SW480 (cell line): Measurements from ENCODE around the gene NPAS3.

Experiments
- DNase-seq: peaks from one replicate; pipeline ENCODE4 v3.0.0-alpha.2; 2016; ENCODE audit warnings: low spot score

Gene NPAS3

GRCh38 chr14:33449268-33449667 lies 510.6 kb downstream of the NPAS3 start:
- no peak for DNase-seq

- no peak for DNase-seq
Measured at GRCh38 chr14:33449703-33450395, 511.2 kb downstream of the NPAS3 start.

- no peak for DNase-seq
Measured at GRCh38 chr14:33450416-33450815, 511.7 kb downstream of the NPAS3 start.

- DNase-seq, result no peak
Measured at GRCh38 chr14:33451211-33451610, 512.5 kb downstream of the NPAS3 start.

DNA sequence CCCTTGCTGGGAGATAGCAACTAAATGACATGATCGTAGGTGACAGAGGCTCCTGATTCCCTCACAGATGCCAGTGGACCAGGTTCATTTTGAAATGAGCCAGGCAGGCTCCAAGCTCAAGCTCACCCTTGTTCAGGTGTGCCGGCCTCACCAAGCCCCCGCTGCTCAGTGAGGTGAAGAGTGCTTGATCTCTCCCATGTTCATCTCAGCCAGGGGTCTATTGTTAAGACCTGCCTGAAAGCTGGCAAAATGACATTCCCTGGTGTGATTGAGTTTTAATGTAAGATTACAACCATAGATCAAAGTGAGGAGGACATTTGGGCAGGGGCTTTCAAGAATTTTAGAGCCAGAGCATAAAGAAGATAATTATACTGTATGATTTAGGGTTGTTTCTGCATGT lies 514.3 kb downstream of the NPAS3 start:
- no peak for DNase-seq

DNA sequence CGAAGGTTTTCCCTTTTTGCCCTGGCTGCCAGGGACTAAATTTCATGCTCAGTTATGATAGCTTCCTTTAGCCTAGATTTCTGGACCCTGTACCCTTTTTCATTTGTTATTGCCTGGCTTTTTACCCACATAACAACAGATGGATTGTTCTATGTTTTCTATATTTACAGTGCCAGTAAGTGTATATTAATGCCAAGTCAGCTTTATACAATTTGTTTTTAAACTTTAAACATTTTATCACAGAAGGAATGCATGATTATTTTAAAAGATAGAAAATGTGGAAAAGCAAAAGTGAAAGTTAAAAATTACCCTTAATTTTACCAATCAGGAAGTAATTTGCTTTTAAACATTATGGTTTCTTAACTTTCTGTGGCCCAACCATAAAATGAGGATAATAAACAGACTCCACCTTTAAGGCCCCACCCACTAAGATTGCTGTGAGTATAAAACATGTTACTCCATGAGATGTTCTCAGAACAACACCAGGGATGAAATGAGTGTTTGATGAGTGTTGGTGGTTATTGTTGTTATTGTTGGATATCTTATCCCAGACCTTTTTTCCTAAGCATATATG lies 515.4 kb downstream of the NPAS3 start:
- DNase-seq, result no peak

DNA sequence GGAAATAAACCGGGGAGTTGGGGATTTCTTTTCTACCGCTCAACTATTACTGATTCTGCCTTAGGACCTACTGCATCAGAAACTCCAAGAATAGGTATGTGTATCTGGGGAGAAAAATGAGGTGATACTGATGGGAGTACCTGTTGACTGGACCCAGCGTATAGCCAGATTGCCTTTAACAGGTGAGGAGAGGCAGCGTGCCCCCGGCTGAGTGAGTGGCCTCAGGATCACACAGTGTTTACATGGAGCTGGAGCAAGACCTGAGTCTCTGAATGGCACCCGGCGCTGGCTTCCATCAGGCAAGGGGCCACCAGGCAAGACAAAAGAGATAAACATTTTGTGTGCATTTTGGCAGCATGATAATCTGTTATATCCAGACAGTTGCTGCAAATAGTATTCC lies 516.0 kb downstream of the NPAS3 start:
- no peak for DNase-seq

- no peak for DNase-seq
Measured at GRCh38 chr14:33455654-33456345, 517.1 kb downstream of the NPAS3 start.

GRCh38 chr14:33457021-33457420 lies 518.3 kb downstream of the NPAS3 start:
- DNase-seq, result peak; percentile 2

GRCh38 chr14:33457617-33458016 lies 518.9 kb downstream of the NPAS3 start:
- no peak for DNase-seq

DNA sequence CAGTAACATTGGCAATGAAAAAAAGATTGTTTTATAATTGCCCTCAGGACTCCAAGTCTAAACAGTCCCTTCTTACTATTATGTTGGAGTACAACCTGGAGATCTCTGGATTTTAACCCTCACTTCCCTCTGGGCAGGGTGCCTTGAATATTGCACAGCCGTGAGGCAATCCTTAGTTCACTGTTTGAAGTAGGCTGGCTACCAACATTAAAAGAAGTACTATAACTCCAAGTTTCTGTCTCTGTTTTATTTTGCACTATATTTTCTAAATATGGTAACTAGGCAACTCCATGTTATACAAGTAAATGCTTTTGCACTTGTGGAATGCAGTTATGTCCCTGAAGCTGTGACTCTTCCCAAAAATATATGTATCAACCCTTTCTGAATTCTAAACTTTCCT lies 521.5 kb downstream of the NPAS3 start:
- no peak for DNase-seq

DNA sequence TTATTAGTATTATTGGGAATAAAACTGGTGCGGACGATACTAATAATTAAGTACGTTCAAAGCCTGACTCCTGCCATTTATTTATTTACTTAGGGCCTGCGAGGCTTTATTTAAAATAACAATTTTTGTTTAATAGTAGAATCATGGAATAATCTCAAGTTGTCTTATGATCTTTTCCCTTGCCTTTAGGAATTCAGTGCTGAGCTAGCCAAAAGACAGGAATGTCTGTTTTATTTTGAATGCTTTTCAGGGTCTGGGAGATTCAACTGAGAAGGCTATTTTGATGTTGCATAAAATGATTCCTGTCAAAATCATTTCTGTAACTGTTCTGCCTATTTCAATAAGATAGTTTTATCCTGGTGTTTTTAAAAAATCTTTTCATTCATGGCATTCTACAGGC lies 522.4 kb downstream of the NPAS3 start:
- no peak for DNase-seq

DNA sequence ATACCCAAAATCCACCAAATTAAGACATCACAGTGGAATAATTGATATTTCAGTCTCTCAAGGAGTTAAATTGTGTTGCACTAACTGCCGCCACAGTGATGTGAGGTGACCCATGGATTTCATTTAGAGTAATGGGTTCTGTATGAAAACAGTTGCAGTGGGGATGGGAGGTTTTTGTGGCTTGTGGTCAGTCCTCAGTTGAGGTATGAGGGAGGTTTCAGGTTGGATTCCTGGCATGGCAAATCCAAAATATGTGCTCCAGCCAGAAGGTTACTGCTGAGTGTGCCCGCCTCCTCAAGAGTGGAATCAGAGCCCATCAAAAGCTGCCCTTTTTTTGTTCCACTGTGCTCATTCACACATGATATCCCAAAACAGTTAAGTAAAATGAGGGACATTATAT lies 525.1 kb downstream of the NPAS3 start:
- DNase-seq, result no peak

GRCh38 chr14:33464254-33464962 lies 525.7 kb downstream of the NPAS3 start:
- DNase-seq, result no peak

DNA sequence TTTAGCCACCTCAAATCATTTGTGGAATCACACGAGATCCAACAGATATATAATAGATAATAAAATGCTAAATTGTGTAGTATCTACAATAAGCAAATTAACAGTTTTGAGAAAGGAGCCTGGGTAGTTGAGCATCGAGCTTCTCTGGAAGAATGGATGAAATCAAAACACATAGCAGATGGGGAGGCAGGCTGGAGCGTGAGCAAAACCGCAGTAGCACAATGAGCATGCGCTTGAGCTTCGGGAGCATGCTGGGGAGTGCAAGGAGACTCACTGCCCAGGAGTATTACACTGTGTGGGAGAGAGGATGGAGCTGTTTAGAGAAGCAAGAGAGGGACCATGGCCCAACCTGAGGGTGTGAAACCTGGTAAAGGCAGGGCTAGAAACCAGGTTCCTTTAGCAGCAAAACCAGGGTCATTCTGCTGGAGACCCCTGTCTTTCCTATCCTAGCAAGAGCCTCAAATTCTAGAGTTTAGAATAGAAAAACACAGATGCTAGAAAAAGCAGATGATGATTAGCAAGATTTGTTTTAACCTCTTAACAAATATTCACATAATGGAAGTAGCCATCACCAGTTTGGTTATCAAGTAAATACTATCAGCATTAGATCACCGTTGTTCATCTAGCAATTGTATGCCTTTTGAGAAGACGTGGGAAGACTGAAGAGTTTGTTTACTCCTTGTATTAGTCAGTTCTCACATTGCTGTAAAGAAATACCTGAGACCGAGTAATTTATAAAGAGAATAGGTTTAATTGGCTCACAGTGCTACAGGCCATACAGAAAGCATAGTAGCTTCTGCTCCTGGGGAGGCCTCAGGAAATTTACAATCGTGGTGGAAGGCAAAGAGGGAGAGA lies 527.4 kb downstream of the NPAS3 start:
- DNase-seq, result no peak

GRCh38 chr14:33467971-33468370 lies 529.3 kb downstream of the NPAS3 start:
- no peak for DNase-seq

DNA sequence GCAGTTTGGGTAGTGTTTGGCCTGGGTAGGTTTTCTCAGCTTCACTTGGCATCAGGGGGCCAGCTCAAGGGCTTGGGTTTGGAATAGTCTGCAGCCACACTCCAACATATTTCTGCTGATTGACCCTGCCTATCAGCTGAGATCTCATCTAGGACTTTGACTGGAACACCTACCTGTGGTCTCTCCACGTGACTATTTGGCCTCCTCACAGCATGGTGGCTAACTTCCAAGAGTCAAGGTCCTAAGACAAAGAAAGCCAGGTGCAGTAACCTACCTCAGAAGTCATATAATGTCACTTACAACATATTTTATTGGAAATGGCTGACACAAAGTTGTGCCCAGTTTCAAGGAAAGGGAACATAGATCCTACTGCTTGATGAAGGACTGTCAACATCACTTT lies 531.2 kb downstream of the NPAS3 start:
- DNase-seq, result no peak

DNA sequence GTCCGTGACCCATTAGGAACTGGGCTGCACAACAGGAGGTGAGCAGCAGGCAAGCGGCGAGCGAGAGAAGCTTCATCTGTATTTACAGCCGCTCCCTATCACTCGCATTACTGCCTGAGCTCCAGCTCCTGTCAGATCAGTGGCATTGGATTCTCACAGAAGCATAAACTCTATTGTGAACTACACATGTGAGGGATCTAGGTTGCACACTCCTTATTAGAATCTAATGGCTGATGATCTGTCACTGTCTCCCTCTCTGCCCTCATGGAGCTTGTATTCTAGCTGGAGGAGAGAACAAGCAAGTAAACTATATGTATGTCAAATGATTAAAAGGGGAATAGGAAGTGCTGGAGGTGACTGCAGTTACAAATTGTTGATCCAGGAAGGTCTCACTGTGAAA lies 533.1 kb downstream of the NPAS3 start:
- DNase-seq, result no peak

DNA sequence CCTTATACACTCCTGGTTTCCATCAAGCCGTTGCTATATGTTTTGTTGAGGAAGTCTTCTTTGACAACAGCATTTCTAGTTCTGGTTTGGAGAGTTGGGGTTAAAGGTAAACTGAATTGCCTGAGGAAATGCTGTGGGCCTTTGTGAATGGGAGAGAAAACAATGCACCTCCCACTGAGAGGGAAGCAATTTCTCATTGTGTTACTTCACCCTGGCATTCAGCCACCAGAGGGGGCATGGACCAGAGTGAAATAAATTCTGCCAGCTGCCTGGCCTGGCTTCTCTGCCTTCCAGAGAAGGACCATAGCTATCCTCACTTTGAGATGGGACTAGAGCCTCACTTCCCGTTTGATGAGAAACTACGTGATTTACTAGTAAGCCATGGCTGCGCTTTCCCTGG lies 536.9 kb downstream of the NPAS3 start:
- peak; percentile 22 for DNase-seq

GRCh38 chr14:33477797-33478196 lies 539.1 kb downstream of the NPAS3 start:
- DNase-seq, result no peak

DNA sequence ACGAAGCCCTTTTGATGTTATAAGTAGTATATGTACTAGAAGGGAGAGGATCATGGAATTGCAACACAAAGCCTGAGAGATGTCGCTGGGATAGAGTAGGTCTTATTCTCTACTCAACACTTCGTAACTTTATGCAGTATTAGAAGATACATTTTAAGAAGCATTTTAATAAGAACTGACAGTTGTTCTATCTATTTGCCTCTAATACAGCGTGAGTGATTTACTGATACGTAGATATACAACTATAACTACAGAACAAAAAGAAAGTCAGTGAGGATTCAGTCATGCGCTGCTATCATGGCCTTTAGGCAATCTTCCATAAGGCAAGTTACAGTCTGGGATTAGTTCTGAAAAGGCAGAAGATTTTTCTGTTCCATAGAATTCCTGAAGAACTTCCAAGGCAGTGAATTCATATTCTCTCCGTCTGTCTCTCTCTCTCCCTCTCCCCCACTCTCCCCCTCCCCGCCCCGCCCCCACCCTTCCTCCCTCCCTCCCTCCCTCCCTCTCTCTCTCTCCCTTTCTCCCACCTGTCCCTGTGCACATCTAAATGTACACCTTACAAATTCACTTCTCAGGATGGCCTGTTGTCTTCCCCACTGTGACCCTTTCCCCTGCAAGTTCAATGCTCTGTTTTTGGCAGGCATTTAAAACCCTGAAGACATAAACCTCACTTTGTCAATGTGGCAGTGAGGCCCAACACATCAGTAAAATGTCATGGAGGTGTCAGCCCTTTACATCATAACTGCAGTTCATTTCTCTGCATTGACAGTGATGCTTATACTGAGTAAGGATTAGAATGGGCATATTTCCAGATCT lies 541.6 kb downstream of the NPAS3 start:
- DNase-seq, result no peak
